ENCODE data around the gene WDR83. TPM values are rescaled to one million over a fixed set of nuclear protein-coding genes. Genes with fewer than 3 reads are reported as not detected.

The WDR83 gene
- total and polyA plus RNA-seq, 2 donors (not counting 3 experiments of a cell fraction or from before 2014, with no cell fraction given) = 10.5 to 11.8 TPM

DNA sequence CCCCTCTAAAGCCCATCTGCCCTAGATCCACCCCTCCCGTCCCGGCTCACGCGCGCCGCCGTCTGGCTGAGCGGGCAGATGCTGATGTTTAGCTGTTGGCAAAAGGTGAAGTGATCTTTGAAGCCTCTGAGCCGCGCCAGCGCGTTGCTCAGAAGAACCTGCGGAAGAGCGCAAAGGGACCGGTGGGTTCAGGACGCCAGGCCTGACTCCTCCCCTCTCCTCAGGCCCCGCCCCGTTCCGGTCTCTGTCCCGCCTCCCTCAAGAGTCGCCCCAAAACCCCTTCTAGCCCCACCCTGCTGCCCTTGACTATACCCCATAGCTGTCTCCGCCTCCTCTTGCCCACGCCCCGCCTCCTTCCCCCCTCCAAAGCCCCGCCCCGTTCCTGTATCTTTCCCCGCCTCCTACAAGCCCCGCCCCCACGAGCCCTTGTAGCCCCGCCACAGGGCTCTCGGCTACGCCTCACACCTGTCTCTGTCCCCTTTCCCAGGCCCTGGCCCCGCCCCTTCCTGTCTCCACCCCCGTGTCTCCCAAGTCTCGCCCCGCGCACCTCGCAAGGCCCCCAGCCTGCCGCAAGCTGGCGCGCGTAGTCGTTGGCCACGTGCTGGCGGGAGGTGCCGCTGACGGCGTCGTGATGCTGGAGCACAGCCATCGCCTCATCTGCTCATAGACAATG, 9.6 kb upstream of the WDR83 start:
- TF ChIP-seq CTCF (IDR thresholded peaks at IDR 0.05; ENCODE audit: extremely low read depth in 1 of 2, insufficient read depth in 1 of 2, low read depth in 1 of 2, low read length in 2 of 2) (peak in 1 of 2 donors; percentile 4), MYC (IDR thresholded peaks at IDR 0.05; ENCODE audit: low read depth, low read length) (no peak)
- intact Hi-C loops (cut with micrococcal nuclease) (no loop called here), dilution Hi-C loops (cut with MboI; ENCODE audit: extremely low pct_ligation_motif_present, low sequenced_read_pairs) (no loop called here)
- Histone ChIP-seq H3K79me2 (ENCODE audit: control insufficient read depth, insufficient read depth, low read length) (no peaks in the 10 kb centered on the region), H3K9me1 (replicated peaks; ENCODE audit: control insufficient read depth, extremely low read depth, insufficient read depth, low read length) (no peaks in the 10 kb centered on the region), H3K27me3 (ENCODE audit: control insufficient read depth in 2 of 2, insufficient read depth in 2 of 2, low read length in 2 of 2) (no peaks in the 10 kb centered on the region), H3K4me3 (replicated peaks in 1 of 3; ENCODE audit: insufficient read depth in 1 of 3, low read depth in 1 of 3, low read length in 3 of 3) (no peak overlapping the region), H2AFZ (ENCODE audit: low read depth, low read length) (no peak overlapping the region), H3K27ac (ENCODE audit: insufficient read depth, low read depth, low read length) (no peak overlapping the region), H3K9me3 (replicated peaks; ENCODE audit: control insufficient read depth, insufficient read depth, low read length) (no peaks in the 10 kb centered on the region), H3K36me3 (ENCODE audit: control insufficient read depth in 2 of 2, extremely low read depth in 1 of 2, insufficient read depth in 2 of 2, low read length in 2 of 2) (peaks cover 0 to 1% of the 10 kb centered on the region in 2 experiments), H4K20me1 (replicated peaks; ENCODE audit: control insufficient read depth, extremely low read depth, insufficient read depth, low read length) (no peaks in the 10 kb centered on the region), H3K9ac (replicated peaks; ENCODE audit: extremely low read depth, insufficient read depth, low read length) (no peak overlapping the region), H3K4me1 (ENCODE audit: control insufficient read depth, extremely low read depth, insufficient read depth, low read length) (no peaks in the 10 kb centered on the region), H3K4me2 (ENCODE audit: insufficient read depth, low read length) (no peak overlapping the region)
- POLR2A ChIA-PET = interaction anchor here (0.5 kb wide), 1 partner anchor 22 kb away, joined by 4 read pairs; no protein-coding TSS in a partner anchor
- no TSS peak for BruUV-seq (replicated peaks)
- DNase-seq (ENCODE audit: low read depth, low spot score) (no peak), FAIRE-seq (no peak)
- CTCF ChIA-PET = interaction anchor here (2.1 kb wide), 1 partner anchor 17 kb away, joined by 8 read pairs; no protein-coding TSS in a partner anchor

DNA sequence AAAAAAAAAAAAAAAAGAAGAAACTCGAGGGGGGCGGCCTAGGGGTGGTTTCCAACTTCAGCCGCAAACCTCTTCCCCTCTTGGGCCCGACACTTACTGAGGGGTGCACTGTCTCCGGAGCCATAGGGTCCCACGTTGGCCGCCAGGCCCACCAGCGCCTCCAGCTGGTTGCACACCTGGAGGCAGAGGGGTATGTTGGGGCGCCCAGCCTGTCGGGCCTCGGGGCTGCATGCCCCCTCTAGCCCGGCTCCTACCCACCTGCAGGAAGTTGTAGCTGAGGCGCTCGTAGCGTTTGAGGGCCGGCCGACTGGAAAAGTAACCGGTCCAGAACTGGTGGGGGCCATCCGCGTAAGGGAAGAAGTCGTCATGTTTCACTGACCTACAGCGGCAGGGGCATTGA, 8.6 kb upstream of the WDR83 start:
- Histone ChIP-seq H3K27me3 (ENCODE audit: control insufficient read depth in 2 of 2, insufficient read depth in 2 of 2, low read length in 2 of 2) (no peaks in the 10 kb centered on the region), H3K36me3 (ENCODE audit: control insufficient read depth in 2 of 2, extremely low read depth in 1 of 2, insufficient read depth in 2 of 2, low read length in 2 of 2) (peaks cover 0 to 1% of the 10 kb centered on the region in 2 experiments), H3K27ac (ENCODE audit: insufficient read depth, low read depth, low read length) (no peak overlapping the region), H3K79me2 (ENCODE audit: control insufficient read depth, insufficient read depth, low read length) (no peaks in the 10 kb centered on the region), H3K4me3 (replicated peaks in 1 of 3; ENCODE audit: insufficient read depth in 1 of 3, low read depth in 1 of 3, low read length in 3 of 3) (no peak overlapping the region), H3K9me3 (replicated peaks; ENCODE audit: control insufficient read depth, insufficient read depth, low read length) (no peaks in the 10 kb centered on the region), H3K4me1 (ENCODE audit: control insufficient read depth, extremely low read depth, insufficient read depth, low read length) (no peaks in the 10 kb centered on the region), H4K20me1 (replicated peaks; ENCODE audit: control insufficient read depth, extremely low read depth, insufficient read depth, low read length) (no peaks in the 10 kb centered on the region), H3K4me2 (ENCODE audit: insufficient read depth, low read length) (no peak overlapping the region), H2AFZ (ENCODE audit: low read depth, low read length) (no peak overlapping the region), H3K9me1 (replicated peaks; ENCODE audit: control insufficient read depth, extremely low read depth, insufficient read depth, low read length) (no peaks in the 10 kb centered on the region), H3K9ac (replicated peaks; ENCODE audit: extremely low read depth, insufficient read depth, low read length) (no peak overlapping the region)
- intact Hi-C loops (cut with micrococcal nuclease) = no loop called here
- TF ChIP-seq FOS (IDR thresholded peaks at IDR 0.05; ENCODE audit: borderline replicate concordance, insufficient read depth, low read length) (no peak), GATA2 (IDR thresholded peaks at IDR 0.05; ENCODE audit: insufficient read depth, insufficient read length, low read depth, low read length) (no peak), POLR2A (IDR thresholded peaks at IDR 0.05; ENCODE audit: low read depth, low read length) (no peak), CTCF (IDR thresholded peaks at IDR 0.05; ENCODE audit: extremely low read depth in 1 of 2, insufficient read depth in 1 of 2, low read depth in 1 of 2, low read length in 2 of 2) (no peak), MYC (IDR thresholded peaks at IDR 0.05; ENCODE audit: low read depth, low read length) (no peak), POLR2AphosphoS5 (IDR thresholded peaks at IDR 0.05; ENCODE audit: insufficient read depth, low read depth, low read length) (no peak), EZH2 (IDR thresholded peaks at IDR 0.05; ENCODE audit: borderline replicate concordance, low read depth, low read length, severe bottlenecking) (no peak), JUN (IDR thresholded peaks at IDR 0.05; ENCODE audit: borderline replicate concordance, insufficient read depth, insufficient read length, low read depth) (no peak)
- TF ChIP-seq, protein P1, sequence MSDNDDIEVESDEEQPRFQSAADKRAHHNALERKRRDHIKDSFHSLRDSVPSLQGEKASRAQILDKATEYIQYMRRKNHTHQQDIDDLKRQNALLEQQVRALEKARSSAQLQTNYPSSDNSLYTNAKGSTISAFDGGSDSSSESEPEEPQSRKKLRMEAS (IDR thresholded peaks at IDR 0.05; ENCODE audit: insufficient read depth, insufficient read length) = no peak
- ChIA-PET CTCF (interaction anchor here (2.1 kb wide), 1 partner anchor 18 kb away, joined by 8 read pairs; no protein-coding TSS in a partner anchor), POLR2A (no interaction called here)
- FAIRE-seq = no peak
- dilution Hi-C loops (cut with MboI; ENCODE audit: extremely low pct_ligation_motif_present, low sequenced_read_pairs) = no loop called here
- no peak for DNase-seq (ENCODE audit: low read depth, low spot score)
- no TSS peak for BruUV-seq (replicated peaks)
